WTC11 (cell line): Measurements from ENCODE around the gene HECW1. TPM values are rescaled to one million over a fixed set of nuclear protein-coding genes. Genes with fewer than 3 reads are reported as not detected.

ENCODE experiments used
- ATAC-seq: fragments of 200-7000 bp; cut with Tn5 transposase; 2 replicates; pipeline ENCODE4 v1.10.0; 2021; ENCODE audit warnings: mild to moderate bottlenecking, moderate library complexity
- CTCF ChIA-PET: fragments of 300-600 bp; sonication (Branson Sonifier 250); formaldehyde crosslinking; loops from one replicate; lab custom pipeline; 2021; ENCODE audit warnings: antibody characterized with exemption; lab: Charles Lee
- POLR2A ChIA-PET: fragments of 350-600 bp; sonication (Branson Sonifier 250); formaldehyde crosslinking; loops from one replicate; lab custom pipeline; 2021; ENCODE audit warnings: antibody characterized with exemption; lab: Charles Lee
- DNase-seq: peaks from one replicate; pipeline ENCODE4 v3.0.0; 2021; ENCODE audit warnings: low spot score
- H3K27ac Mint-ChIP-seq: 2 replicates; pipeline ENCODE4 v1.8.0; 2021; ENCODE audit warnings: mixed read lengths
- H3K27me3 Mint-ChIP-seq: 2 replicates; pipeline ENCODE4 v1.8.0; 2021; ENCODE audit warnings: low read depth, mild to moderate bottlenecking, moderate library complexity, mixed read lengths
- H3K36me3 Mint-ChIP-seq: 2 replicates; pipeline ENCODE4 v1.8.0; 2021; ENCODE audit warnings: mixed read lengths
- H3K4me1 Mint-ChIP-seq: 2 replicates; pipeline ENCODE4 v1.8.0; 2022; ENCODE audit warnings: mixed read lengths
- H3K4me3 Mint-ChIP-seq: 2 replicates; pipeline ENCODE4 v1.8.0; 2021; ENCODE audit warnings: mild to moderate bottlenecking, moderate library complexity, mixed read lengths
- H3K9me3 Mint-ChIP-seq: 2 replicates; pipeline ENCODE4 v1.8.0; 2021; ENCODE audit warnings: mixed read lengths
- GRHL2 ChIP-seq: fragments of 250-450 bp; sonication (Bioruptor Pico); IDR thresholded peaks from 2 replicates; pipeline ENCODE4 v1.8.0; 2022; ENCODE audit warnings: mild to moderate bottlenecking, moderate library complexity; ENCODE audit not compliant: insufficient replicate concordance, severe bottlenecking
- HMGA2 ChIP-seq: fragments of 250-450 bp; sonication (Bioruptor Pico); IDR thresholded peaks from 2 replicates; pipeline ENCODE4 v1.4.0; 2021; ENCODE audit warnings: mild to moderate bottlenecking, moderate library complexity
- KAT7 ChIP-seq: sonication (generic); formaldehyde crosslinking; IDR thresholded peaks from 2 replicates; pipeline ENCODE4 v1.8.1; 2023; ENCODE audit warnings: missing genetic modification reagents, mild to moderate bottlenecking, borderline replicate concordance
- MXD4 ChIP-seq: fragments of 250-450 bp; sonication (Bioruptor Pico); IDR thresholded peaks from 2 replicates; pipeline ENCODE4 v1.8.0; 2021; ENCODE audit warnings: mild to moderate bottlenecking, moderate library complexity, borderline replicate concordance
- MYBL2 ChIP-seq: sonication (generic); formaldehyde crosslinking; IDR thresholded peaks from 2 replicates; pipeline ENCODE4 v1.8.1; 2023; ENCODE audit warnings: mild to moderate bottlenecking, moderate library complexity, missing genetic modification reagents
- OVOL2 ChIP-seq: fragments of 250-450 bp; sonication (Bioruptor Pico); IDR thresholded peaks from 2 replicates; pipeline ENCODE4 v1.9.0; 2021; ENCODE audit warnings: mild to moderate bottlenecking, borderline replicate concordance
- RORB ChIP-seq: fragments of 250-450 bp; sonication (Bioruptor Pico); IDR thresholded peaks from 2 replicates; pipeline ENCODE4 v1.9.0; 2021; ENCODE audit warnings: mild to moderate bottlenecking
- SMAD4 ChIP-seq: sonication (generic); formaldehyde crosslinking; IDR thresholded peaks from 2 replicates; pipeline ENCODE4 v1.8.0; 2022; ENCODE audit warnings: mild to moderate bottlenecking, missing genetic modification reagents
- SP1 ChIP-seq: sonication (generic); formaldehyde crosslinking; conservative IDR thresholded peaks from 2 replicates; pipeline ENCODE4 v1.8.1; 2022; ENCODE audit warnings: missing genetic modification reagents
- TCF7 ChIP-seq: sonication (generic); formaldehyde crosslinking; IDR thresholded peaks from 2 replicates; pipeline ENCODE4 v1.8.0; 2022; ENCODE audit warnings: mild to moderate bottlenecking, low read depth, missing genetic modification reagents, moderate library complexity
- ZNF396 ChIP-seq: fragments of 250-450 bp; sonication (Bioruptor Pico); IDR thresholded peaks from 2 replicates; pipeline ENCODE4 v1.8.0; 2021; ENCODE audit warnings: mild to moderate bottlenecking, moderate library complexity, borderline replicate concordance
- ZNF671 ChIP-seq: fragments of 250-450 bp; sonication (Bioruptor Pico); IDR thresholded peaks from 2 replicates; pipeline ENCODE4 v1.8.0; 2021; ENCODE audit warnings: mild to moderate bottlenecking
- total RNA-seq: library from RNA; stranded (reverse); gene quantifications from 3 replicates; pipeline ENCODE4 v1.2.3, GENCODE V29; 2021
- TF ChIP-seq, protein P1 (sequence below): sonication (generic); formaldehyde crosslinking; conservative IDR thresholded peaks from 2 replicates; pipeline ENCODE4 v1.8.1; 2023; ENCODE audit warnings: mild to moderate bottlenecking, low read depth, missing genetic modification reagents, moderate library complexity
- TF ChIP-seq, protein P2 (sequence below): sonication (generic); formaldehyde crosslinking; IDR thresholded peaks from 2 replicates; pipeline ENCODE4 v1.8.1; 2023; ENCODE audit warnings: mild to moderate bottlenecking, missing genetic modification reagents, borderline replicate concordance
- TF ChIP-seq, protein P3 (sequence below): sonication (generic); formaldehyde crosslinking; IDR thresholded peaks from 2 replicates; pipeline ENCODE4 v1.8.0; 2023; ENCODE audit warnings: missing genetic modification reagents
- TF ChIP-seq, protein P4 (sequence below): sonication (generic); formaldehyde crosslinking; IDR thresholded peaks from 2 replicates; pipeline ENCODE4 v1.8.1; 2023; ENCODE audit warnings: mild to moderate bottlenecking, missing genetic modification reagents
- TF ChIP-seq, protein P5 (sequence below): sonication (generic); formaldehyde crosslinking; conservative IDR thresholded peaks from 2 replicates; pipeline ENCODE4 v1.8.1; 2022; ENCODE audit warnings: mild to moderate bottlenecking, missing genetic modification reagents

HECW1 gene
- total RNA-seq, 1 experiment from 2014 or later, result 6.1 TPM

DNA sequence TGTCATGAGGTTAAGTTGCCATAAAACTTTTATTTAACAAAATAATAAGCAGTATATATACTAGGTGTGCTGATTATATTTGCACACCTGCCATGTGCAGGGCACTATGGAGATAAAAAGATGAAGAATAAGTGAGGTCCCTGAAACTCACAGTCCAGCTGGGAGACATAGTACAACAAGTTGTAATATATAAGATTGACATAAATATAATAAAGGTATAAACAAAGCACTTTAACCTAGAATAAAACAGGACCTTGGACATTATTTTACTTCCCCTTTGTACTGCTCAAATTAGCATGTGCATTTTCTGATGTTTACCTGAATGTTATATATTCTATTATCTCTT, 476.7 kb downstream of the HECW1 start:
- no peak overlapping the region for H3K4me3 Mint-ChIP-seq
- ChIA-PET POLR2A (interaction anchor here (0.6 kb wide), 1 partner anchor 140 kb away, joined by 3 read pairs; the partner anchor contains the start of gene COA1), CTCF (no interaction called here)
- H3K36me3 Mint-ChIP-seq, result no peaks in the 10 kb centered on the region
- no peak overlapping the region for H3K27ac Mint-ChIP-seq
- peaks cover 4% of the 10 kb centered on the region for H3K27me3 Mint-ChIP-seq
- TF ChIP-seq, protein P1, sequence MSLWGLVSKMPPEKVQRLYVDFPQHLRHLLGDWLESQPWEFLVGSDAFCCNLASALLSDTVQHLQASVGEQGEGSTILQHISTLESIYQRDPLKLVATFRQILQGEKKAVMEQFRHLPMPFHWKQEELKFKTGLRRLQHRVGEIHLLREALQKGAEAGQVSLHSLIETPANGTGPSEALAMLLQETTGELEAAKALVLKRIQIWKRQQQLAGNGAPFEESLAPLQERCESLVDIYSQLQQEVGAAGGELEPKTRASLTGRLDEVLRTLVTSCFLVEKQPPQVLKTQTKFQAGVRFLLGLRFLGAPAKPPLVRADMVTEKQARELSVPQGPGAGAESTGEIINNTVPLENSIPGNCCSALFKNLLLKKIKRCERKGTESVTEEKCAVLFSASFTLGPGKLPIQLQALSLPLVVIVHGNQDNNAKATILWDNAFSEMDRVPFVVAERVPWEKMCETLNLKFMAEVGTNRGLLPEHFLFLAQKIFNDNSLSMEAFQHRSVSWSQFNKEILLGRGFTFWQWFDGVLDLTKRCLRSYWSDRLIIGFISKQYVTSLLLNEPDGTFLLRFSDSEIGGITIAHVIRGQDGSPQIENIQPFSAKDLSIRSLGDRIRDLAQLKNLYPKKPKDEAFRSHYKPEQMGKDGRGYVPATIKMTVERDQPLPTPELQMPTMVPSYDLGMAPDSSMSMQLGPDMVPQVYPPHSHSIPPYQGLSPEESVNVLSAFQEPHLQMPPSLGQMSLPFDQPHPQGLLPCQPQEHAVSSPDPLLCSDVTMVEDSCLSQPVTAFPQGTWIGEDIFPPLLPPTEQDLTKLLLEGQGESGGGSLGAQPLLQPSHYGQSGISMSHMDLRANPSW (CRISPR knock-in tag), result no peak
- no peak for TF ChIP-seq ZNF396 (CRISPR knock-in tag)
- no peak for TF ChIP-seq SP1 (CRISPR knock-in tag)
- no peak for TF ChIP-seq GRHL2 (CRISPR knock-in tag)
- TF ChIP-seq SMAD4, result no peak
- TF ChIP-seq, protein P2, sequence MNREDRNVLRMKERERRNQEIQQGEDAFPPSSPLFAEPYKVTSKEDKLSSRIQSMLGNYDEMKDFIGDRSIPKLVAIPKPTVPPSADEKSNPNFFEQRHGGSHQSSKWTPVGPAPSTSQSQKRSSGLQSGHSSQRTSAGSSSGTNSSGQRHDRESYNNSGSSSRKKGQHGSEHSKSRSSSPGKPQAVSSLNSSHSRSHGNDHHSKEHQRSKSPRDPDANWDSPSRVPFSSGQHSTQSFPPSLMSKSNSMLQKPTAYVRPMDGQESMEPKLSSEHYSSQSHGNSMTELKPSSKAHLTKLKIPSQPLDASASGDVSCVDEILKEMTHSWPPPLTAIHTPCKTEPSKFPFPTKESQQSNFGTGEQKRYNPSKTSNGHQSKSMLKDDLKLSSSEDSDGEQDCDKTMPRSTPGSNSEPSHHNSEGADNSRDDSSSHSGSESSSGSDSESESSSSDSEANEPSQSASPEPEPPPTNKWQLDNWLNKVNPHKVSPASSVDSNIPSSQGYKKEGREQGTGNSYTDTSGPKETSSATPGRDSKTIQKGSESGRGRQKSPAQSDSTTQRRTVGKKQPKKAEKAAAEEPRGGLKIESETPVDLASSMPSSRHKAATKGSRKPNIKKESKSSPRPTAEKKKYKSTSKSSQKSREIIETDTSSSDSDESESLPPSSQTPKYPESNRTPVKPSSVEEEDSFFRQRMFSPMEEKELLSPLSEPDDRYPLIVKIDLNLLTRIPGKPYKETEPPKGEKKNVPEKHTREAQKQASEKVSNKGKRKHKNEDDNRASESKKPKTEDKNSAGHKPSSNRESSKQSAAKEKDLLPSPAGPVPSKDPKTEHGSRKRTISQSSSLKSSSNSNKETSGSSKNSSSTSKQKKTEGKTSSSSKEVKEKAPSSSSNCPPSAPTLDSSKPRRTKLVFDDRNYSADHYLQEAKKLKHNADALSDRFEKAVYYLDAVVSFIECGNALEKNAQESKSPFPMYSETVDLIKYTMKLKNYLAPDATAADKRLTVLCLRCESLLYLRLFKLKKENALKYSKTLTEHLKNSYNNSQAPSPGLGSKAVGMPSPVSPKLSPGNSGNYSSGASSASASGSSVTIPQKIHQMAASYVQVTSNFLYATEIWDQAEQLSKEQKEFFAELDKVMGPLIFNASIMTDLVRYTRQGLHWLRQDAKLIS (CRISPR knock-in tag), result no peak
- TF ChIP-seq, protein P3, sequence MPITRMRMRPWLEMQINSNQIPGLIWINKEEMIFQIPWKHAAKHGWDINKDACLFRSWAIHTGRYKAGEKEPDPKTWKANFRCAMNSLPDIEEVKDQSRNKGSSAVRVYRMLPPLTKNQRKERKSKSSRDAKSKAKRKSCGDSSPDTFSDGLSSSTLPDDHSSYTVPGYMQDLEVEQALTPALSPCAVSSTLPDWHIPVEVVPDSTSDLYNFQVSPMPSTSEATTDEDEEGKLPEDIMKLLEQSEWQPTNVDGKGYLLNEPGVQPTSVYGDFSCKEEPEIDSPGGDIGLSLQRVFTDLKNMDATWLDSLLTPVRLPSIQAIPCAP (CRISPR knock-in tag), result no peak
- no peak for TF ChIP-seq OVOL2 (CRISPR knock-in tag)
- TF ChIP-seq RORB (CRISPR knock-in tag), result no peak
- no peak for TF ChIP-seq KAT7
- TF ChIP-seq, protein P4, sequence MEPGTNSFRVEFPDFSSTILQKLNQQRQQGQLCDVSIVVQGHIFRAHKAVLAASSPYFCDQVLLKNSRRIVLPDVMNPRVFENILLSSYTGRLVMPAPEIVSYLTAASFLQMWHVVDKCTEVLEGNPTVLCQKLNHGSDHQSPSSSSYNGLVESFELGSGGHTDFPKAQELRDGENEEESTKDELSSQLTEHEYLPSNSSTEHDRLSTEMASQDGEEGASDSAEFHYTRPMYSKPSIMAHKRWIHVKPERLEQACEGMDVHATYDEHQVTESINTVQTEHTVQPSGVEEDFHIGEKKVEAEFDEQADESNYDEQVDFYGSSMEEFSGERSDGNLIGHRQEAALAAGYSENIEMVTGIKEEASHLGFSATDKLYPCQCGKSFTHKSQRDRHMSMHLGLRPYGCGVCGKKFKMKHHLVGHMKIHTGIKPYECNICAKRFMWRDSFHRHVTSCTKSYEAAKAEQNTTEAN (CRISPR knock-in tag), result no peak
- TF ChIP-seq, protein P5, sequence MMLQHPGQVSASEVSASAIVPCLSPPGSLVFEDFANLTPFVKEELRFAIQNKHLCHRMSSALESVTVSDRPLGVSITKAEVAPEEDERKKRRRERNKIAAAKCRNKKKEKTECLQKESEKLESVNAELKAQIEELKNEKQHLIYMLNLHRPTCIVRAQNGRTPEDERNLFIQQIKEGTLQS (CRISPR knock-in tag), result no peak
- no peak for TF ChIP-seq MXD4 (CRISPR knock-in tag)
- no peak for TF ChIP-seq TCF7 (CRISPR knock-in tag)
- no peak for TF ChIP-seq ZNF671
- ATAC-seq (no peak), DNase-seq (no peak)
- H3K4me1 Mint-ChIP-seq, result peaks cover 33% of the 10 kb centered on the region
- no peaks in the 10 kb centered on the region for H3K9me3 Mint-ChIP-seq

DNA sequence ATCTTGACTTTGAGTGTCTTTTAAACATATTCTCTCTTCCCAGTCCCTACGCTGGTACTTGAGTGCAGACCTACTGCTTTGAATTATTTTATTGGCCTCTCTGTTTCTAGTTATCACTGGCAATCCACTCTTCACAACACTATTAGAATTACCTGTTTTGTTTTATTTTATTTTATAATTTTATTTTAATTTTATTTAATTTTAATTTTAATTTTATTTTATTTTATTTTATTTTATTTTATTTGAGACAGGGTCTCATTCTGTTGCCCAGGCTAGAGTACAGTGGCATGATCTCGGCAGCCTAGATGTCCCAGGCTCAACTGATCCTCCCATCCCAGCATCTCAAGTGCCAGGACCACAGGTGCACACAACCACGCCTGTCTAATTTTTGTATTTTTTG, 477.3 kb downstream of the HECW1 start:
- DNase-seq, result no peak
- no peaks in the 10 kb centered on the region for H3K36me3 Mint-ChIP-seq
- H3K9me3 Mint-ChIP-seq, result no peaks in the 10 kb centered on the region
- ChIA-PET CTCF (no interaction called here), POLR2A (interaction anchor here (0.6 kb wide), 1 partner anchor 140 kb away, joined by 3 read pairs; the partner anchor contains the start of gene COA1)
- TF ChIP-seq HMGA2 (CRISPR knock-in tag), result peak; percentile 98
- no peak for TF ChIP-seq MYBL2
- no peak overlapping the region for H3K27ac Mint-ChIP-seq
- no peak overlapping the region for H3K4me3 Mint-ChIP-seq
- no peak for ATAC-seq
- peaks cover 27% of the 10 kb centered on the region for H3K4me1 Mint-ChIP-seq
- no peaks in the 10 kb centered on the region for H3K27me3 Mint-ChIP-seq
